ENCODE measurements around the gene UBD. TPM values are rescaled to one million over a fixed set of nuclear protein-coding genes. Genes with fewer than 3 reads are reported as not detected.

The UBD gene
- total RNA-seq, 1 experiment from 2014 or later: not detected

GRCh38 chr6:29596381-29596900 is 36.9 kb upstream of the UBD start:
- Histone ChIP-seq H3K4ac (ENCODE audit: low read depth, low read length) (no peak overlapping the region), H3K9me3 (ENCODE audit: control insufficient read depth, low read depth, low read length) (no peaks in the 10 kb centered on the region), H3K4me2 (ENCODE audit: insufficient read depth, insufficient read length, low read length) (no peak overlapping the region), H2AFZ (ENCODE audit: low read length) (no peak overlapping the region), H4K20me1 (ENCODE audit: control insufficient read depth, insufficient read depth, insufficient read length) (no peaks in the 10 kb centered on the region), H3K23me2 (ENCODE audit: insufficient read length, low read depth, low read length, poor library complexity, severe bottlenecking) (no peaks in the 10 kb centered on the region), H2BK15ac (ENCODE audit: low read depth, low read length) (no peak overlapping the region), H3K23ac (ENCODE audit: insufficient read length, low read depth, low read length) (no peak overlapping the region), H3K14ac (ENCODE audit: insufficient read depth, low read length) (no peak overlapping the region), H4K91ac (ENCODE audit: insufficient read length, low read depth, low read length) (no peak overlapping the region), H4K5ac (ENCODE audit: insufficient read length, low read depth, low read length) (no peak overlapping the region), H2AK5ac (ENCODE audit: insufficient read length, low read length) (no peak overlapping the region), H3K4me1 (ENCODE audit: insufficient read depth, low read length) (0 out of 2 replicates have a peak, but pooled peaks cover 3% of the 10 kb centered on the region), H2BK20ac (ENCODE audit: low read depth, low read length, poor library complexity, severe bottlenecking) (no peak overlapping the region), H2BK5ac (ENCODE audit: insufficient read length, low read length) (no peak overlapping the region), H3K27ac (ENCODE audit: insufficient read length, low read depth, low read length) (no peak overlapping the region), H3T11ph (ENCODE audit: low read length) (no peak overlapping the region), H3K18ac (ENCODE audit: insufficient read length, low read depth, low read length) (no peak overlapping the region), H3K79me2 (ENCODE audit: insufficient read depth, low read length) (no peaks in the 10 kb centered on the region), H4K8ac (replicated peaks; ENCODE audit: insufficient read length, low read depth, low read length) (no peak overlapping the region), H3K79me1 (ENCODE audit: insufficient read depth, low read depth, low read length, poor library complexity, severe bottlenecking) (no peaks in the 10 kb centered on the region), H3K9ac (ENCODE audit: extremely low read depth, insufficient read length, low read length) (no peak overlapping the region), H3K27me3 (ENCODE audit: insufficient read depth, low read length) (no peaks in the 10 kb centered on the region), H3K56ac (ENCODE audit: insufficient read length, low read depth, low read length) (no peak overlapping the region), H2BK12ac (ENCODE audit: insufficient read length, low read depth, low read length) (no peak overlapping the region), H2BK120ac (ENCODE audit: low read depth, low read length, poor library complexity, severe bottlenecking) (no peak overlapping the region)
- H3K4me3 Mint-ChIP-seq: no peak overlapping the region
- no peaks in the 10 kb centered on the region; the same call in 1 of the 2 replicates for H3K27me3 Mint-ChIP-seq (ENCODE audit: low read depth)
- peaks cover 16 to 24% of the 10 kb centered on the region in 2 experiments for H3K4me1 Mint-ChIP-seq
- no peaks in the 10 kb centered on the region; a peak in 1 of 5 replicates for H3K9me3 Mint-ChIP-seq
- DNase-seq: no peak
- WGBS (ENCODE audit: extremely low coverage, insufficient read length, low lambda C conversion rate): no CpG with 5 or more reads among the region's 6 CpGs
- H3K36me3 Mint-ChIP-seq (ENCODE audit: insufficient read depth in 1 of 3, low read depth in 3 of 3): peaks cover 7 to 27% (median 11%) of the 10 kb centered on the region in 3 experiments; a peak in 6 of 7 replicates
- H3K27ac Mint-ChIP-seq: peak overlapping the region in 2 of 3 experiments; percentile 53 to 85; a peak in 2 of 7 replicates
- TF ChIP-seq CTCF (conservative IDR thresholded peaks at IDR 0.05): no peak

Measured in H9 (cell line).